Activated CD8-positive, alpha-beta T cell treated with anti-CD3 and anti-CD28 coated beads, Interleukin-2, amount 10 ng/mL, durations not matched to agents 7 days and 5 days (primary cell): ENCODE measurements around the gene SLC66A3. TPM values are rescaled to one million over a fixed set of nuclear protein-coding genes. Genes with fewer than 3 reads are reported as not detected.

Source experiments
- ATAC-seq: fragments of 150-1000 bp; cut with Tn5 transposase; one replicate; pipeline ENCODE4 v1.10.0; 2021; ENCODE audit warnings: moderate library complexity
- CTCF ChIA-PET: fragments of 350-600 bp; sonication (Branson Sonifier 250); formaldehyde crosslinking; loops from one replicate; lab custom pipeline; 2021; ENCODE audit warnings: antibody characterized with exemption; lab: Charles Lee
- POLR2A ChIA-PET: fragments of 350-600 bp; sonication (Branson Sonifier 250); formaldehyde crosslinking; loops from one replicate; lab custom pipeline; 2021; ENCODE audit warnings: antibody characterized with exemption; lab: Charles Lee
- DNase-seq: peaks from one replicate; pipeline ENCODE4 v3.0.0-alpha.2; 2020
- H3K27ac Mint-ChIP-seq: one replicate; pipeline ENCODE4 v1.8.0; 2021; ENCODE audit warnings: mild to moderate bottlenecking, mixed read lengths
- H3K27me3 Mint-ChIP-seq: one replicate; pipeline ENCODE4 v1.8.0; 2021; ENCODE audit warnings: low read depth, mixed read lengths
- H3K36me3 Mint-ChIP-seq: one replicate; pipeline ENCODE4 v1.8.0; 2021; ENCODE audit warnings: low read depth, mixed read lengths
- H3K4me1 Mint-ChIP-seq: one replicate; pipeline ENCODE4 v1.8.0; 2021; ENCODE audit warnings: low read depth, mixed read lengths
- H3K4me3 Mint-ChIP-seq: one replicate; pipeline ENCODE4 v1.8.0; 2021; ENCODE audit warnings: mild to moderate bottlenecking, mixed read lengths
- H3K9me3 Mint-ChIP-seq: one replicate; pipeline ENCODE4 v1.8.0; 2022; ENCODE audit warnings: mixed read lengths; ENCODE audit not compliant: insufficient read depth
- total RNA-seq, 2 experiments: library from RNA; stranded (reverse); gene quantifications; one replicate each; pipeline ENCODE4 v1.2.3, GENCODE V29; 2021

The SLC66A3 gene
- total RNA-seq, 2 experiments from 2014 or later, result 14.3 to 16.9 TPM

DNA sequence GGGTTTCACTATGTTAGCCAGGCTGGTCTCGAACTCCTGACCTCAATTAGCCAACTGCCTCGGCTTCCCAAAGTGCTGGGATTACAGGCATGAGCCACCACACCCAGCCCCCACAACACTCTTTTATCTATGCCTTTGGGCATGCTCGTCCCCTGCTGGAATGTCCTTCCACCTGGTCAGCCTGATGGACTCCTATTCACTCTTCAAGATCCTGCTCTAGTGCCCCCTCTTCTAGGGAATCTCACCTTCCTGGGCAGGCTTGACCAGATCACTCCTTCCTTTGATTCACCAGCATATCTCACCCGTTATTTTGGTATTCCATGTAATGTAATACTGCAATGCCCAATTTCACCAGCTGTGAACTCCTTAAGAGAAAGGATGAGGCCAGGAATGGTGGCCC lies 13.9 kb upstream of the SLC66A3 start:
- H3K4me1 Mint-ChIP-seq, result no peaks in the 10 kb centered on the region
- ChIA-PET POLR2A (no interaction called here), CTCF (interaction anchor here (1.3 kb wide), 1 partner anchor 8 kb away, joined by 5 read pairs; a partner anchor contains a TSS)
- peaks cover 16% of the 10 kb centered on the region for H3K27me3 Mint-ChIP-seq
- no peaks in the 10 kb centered on the region for H3K9me3 Mint-ChIP-seq
- no peak for DNase-seq
- ATAC-seq, result no peak
- no peak overlapping the region for H3K27ac Mint-ChIP-seq
- H3K36me3 Mint-ChIP-seq, result no peaks in the 10 kb centered on the region
- no peak overlapping the region for H3K4me3 Mint-ChIP-seq

DNA sequence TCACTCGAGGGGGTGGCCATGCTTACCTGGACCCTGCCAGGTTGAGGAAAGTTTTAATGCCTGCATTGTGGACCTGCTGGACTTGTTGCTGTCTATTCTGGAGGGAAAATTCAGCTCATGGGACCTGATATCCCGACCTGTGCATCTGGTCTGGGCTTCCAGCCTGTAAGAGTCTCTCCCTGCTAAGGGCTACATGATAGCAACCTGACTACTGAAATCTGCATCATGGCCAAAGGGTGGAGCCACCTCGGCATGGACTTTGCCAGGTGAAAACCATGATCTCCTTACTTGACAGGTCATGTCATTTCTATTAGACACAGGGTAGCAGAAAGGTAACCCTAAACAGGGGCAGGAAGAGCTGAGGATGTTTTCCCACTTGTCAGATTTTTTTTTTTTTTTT lies 12.9 kb upstream of the SLC66A3 start:
- no peak for DNase-seq
- no peaks in the 10 kb centered on the region for H3K4me1 Mint-ChIP-seq
- POLR2A ChIA-PET, result interaction anchor here (0.8 kb wide), 1 partner anchor 9 kb away, joined by 3 read pairs; a partner anchor contains a TSS

GRCh38 chr2:11142987-11143386 lies 12.3 kb upstream of the SLC66A3 start:
- no peak for ATAC-seq
- Mint-ChIP-seq H3K9me3 (no peaks in the 10 kb centered on the region), H3K27me3 (peaks cover 15% of the 10 kb centered on the region), H3K36me3 (no peaks in the 10 kb centered on the region), H3K27ac (no peak overlapping the region), H3K4me3 (no peak overlapping the region), H3K4me1 (no peaks in the 10 kb centered on the region)
- POLR2A ChIA-PET, result interaction anchor here (0.8 kb wide), 1 partner anchor 10 kb away, joined by 3 read pairs; a partner anchor contains a TSS
- CTCF ChIA-PET, result interaction anchor here (1.5 to 2.4 kb wide), 3 partner anchors 10 to 304 kb away, joined by 3 to 13 read pairs (median 5); a partner anchor contains a TSS
- no peak for DNase-seq

More for the DNA sequence above, 12.9 kb upstream of the SLC66A3 start:
- Mint-ChIP-seq H3K36me3 (no peaks in the 10 kb centered on the region), H3K27ac (no peak overlapping the region), H3K9me3 (no peaks in the 10 kb centered on the region), H3K27me3 (peaks cover 15% of the 10 kb centered on the region), H3K4me3 (no peak overlapping the region)
- CTCF ChIA-PET, result interaction anchor here (1.3 kb wide), 1 partner anchor 9 kb away, joined by 5 read pairs; a partner anchor contains a TSS
- no peak for ATAC-seq

DNA sequence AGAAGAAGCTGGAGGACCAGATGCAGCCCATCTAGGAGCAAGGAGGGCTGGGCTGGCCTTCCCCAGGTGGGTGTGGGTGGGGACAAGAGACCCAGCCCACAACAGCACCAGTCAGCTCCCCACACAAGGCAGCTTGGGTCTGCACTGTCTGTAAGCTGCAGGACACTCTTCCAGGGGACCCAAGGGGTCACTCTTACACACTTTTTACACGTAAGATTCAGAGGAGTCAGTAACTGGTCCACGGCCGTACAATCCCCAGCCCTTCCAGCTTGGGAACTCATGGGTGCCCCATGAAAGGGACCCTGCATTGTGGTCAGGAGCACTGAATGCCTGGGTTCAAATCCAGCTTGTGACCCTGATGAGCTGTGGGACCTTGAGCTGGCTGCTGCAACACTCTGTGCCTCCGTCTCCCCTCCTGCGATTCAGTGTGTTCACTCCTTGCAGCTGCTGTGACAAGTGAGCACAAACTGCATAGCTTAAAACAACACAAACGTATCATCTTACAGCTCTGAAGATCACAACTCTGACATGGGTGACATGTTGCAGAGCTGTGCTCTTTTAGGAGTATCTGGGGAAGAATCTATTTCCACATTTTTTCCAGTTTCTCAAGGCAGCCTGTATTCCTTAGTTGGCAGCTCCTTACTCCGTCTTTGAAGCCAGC lies 11.1 kb upstream of the SLC66A3 start:
- peaks cover 15% of the 10 kb centered on the region for H3K27me3 Mint-ChIP-seq
- ChIA-PET CTCF (interaction anchor here (1.5 to 2.4 kb wide), 3 partner anchors 12 to 303 kb away, joined by 3 to 13 read pairs (median 5); a partner anchor contains a TSS), POLR2A (interaction anchor here (0.6 kb wide), 1 partner anchor 68 kb away, joined by 3 read pairs; no protein-coding TSS in a partner anchor)
- H3K27ac Mint-ChIP-seq, result no peak overlapping the region
- H3K4me3 Mint-ChIP-seq, result no peak overlapping the region
- no peak for DNase-seq
- no peaks in the 10 kb centered on the region for H3K9me3 Mint-ChIP-seq
- no peaks in the 10 kb centered on the region for H3K4me1 Mint-ChIP-seq
- ATAC-seq, result no peak
- no peaks in the 10 kb centered on the region for H3K36me3 Mint-ChIP-seq

- CTCF ChIA-PET, result interaction anchor here (1.5 to 2.4 kb wide), 3 partner anchors 12 to 302 kb away, joined by 3 to 13 read pairs (median 5); a partner anchor contains a TSS
- Mint-ChIP-seq H3K4me3 (no peak overlapping the region), H3K4me1 (no peaks in the 10 kb centered on the region), H3K36me3 (no peaks in the 10 kb centered on the region), H3K27me3 (peaks cover 15% of the 10 kb centered on the region), H3K9me3 (no peaks in the 10 kb centered on the region), H3K27ac (no peak overlapping the region)
- ATAC-seq (no peak), DNase-seq (no peak)
- POLR2A ChIA-PET, result no interaction called here
These were observed 10.6 kb upstream of the SLC66A3 start for GRCh38 chr2:11144738-11145079.

DNA sequence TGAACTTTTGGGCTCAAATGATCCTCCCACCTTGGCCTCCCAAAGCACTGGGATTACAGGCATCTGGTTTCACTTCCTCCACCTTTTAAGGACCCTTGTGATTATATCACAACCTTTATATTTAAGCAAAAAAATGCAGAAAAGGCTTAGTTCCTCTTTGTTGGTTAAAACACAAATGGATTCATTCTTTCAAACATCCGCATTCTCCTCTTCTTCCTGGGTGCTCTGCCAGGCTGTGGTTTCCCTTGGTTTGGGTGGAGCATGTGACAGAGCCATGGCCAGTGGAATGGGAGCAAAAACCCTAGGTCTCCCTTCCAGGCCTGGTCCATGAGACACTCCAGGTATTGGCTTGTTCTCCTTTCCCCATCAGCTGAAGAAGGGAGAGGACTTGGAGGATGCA lies 9.9 kb upstream of the SLC66A3 start:
- no peak for ATAC-seq
- POLR2A ChIA-PET, result no interaction called here
- DNase-seq, result no peak
- H3K27me3 Mint-ChIP-seq, result peaks cover 15% of the 10 kb centered on the region
- H3K36me3 Mint-ChIP-seq, result no peaks in the 10 kb centered on the region
- no peaks in the 10 kb centered on the region for H3K9me3 Mint-ChIP-seq
- H3K27ac Mint-ChIP-seq, result no peak overlapping the region
- CTCF ChIA-PET, result interaction anchor here (2.4 kb wide), 1 partner anchor 13 kb away, joined by 13 read pairs; a partner anchor contains a TSS
- H3K4me1 Mint-ChIP-seq, result no peaks in the 10 kb centered on the region
- H3K4me3 Mint-ChIP-seq, result no peak overlapping the region

DNA sequence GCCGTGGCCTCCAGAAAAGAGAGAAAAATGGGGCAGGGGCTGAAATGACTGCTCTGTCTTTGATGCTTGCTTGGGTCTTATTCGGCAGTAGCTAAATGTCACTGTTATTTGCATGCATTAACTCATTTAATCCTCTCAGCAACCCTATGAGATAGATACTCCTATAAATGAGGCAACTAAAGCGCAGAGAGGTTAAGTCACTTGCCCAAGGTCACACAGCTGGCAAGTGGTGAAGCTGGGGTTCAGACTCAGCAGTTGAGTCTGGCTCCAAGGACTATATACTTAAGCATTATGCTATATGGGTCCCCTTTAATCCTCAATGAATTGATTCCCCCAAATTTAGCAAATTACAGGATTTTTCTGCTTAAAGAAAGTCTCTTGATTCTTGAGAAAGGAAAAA lies 9.2 kb upstream of the SLC66A3 start:
- H3K4me3 Mint-ChIP-seq, result no peak overlapping the region
- H3K4me1 Mint-ChIP-seq, result no peaks in the 10 kb centered on the region
- no peak for DNase-seq
- no peaks in the 10 kb centered on the region for H3K36me3 Mint-ChIP-seq
- H3K9me3 Mint-ChIP-seq, result no peaks in the 10 kb centered on the region
- ChIA-PET CTCF (no interaction called here), POLR2A (no interaction called here)
- ATAC-seq, result no peak
- no peak overlapping the region for H3K27ac Mint-ChIP-seq
- H3K27me3 Mint-ChIP-seq, result peaks cover 12% of the 10 kb centered on the region

- no peaks in the 10 kb centered on the region for H3K9me3 Mint-ChIP-seq
- H3K27me3 Mint-ChIP-seq, result peaks cover 10% of the 10 kb centered on the region
- ATAC-seq (no peak), DNase-seq (no peak)
- H3K36me3 Mint-ChIP-seq, result no peaks in the 10 kb centered on the region
- no peak overlapping the region for H3K4me3 Mint-ChIP-seq
- POLR2A ChIA-PET, result no interaction called here
- no peaks in the 10 kb centered on the region for H3K4me1 Mint-ChIP-seq
- CTCF ChIA-PET, result no interaction called here
- H3K27ac Mint-ChIP-seq, result no peak overlapping the region
These were observed 8.0 kb upstream of the SLC66A3 start for GRCh38 chr2:11147263-11147662.

- POLR2A ChIA-PET, result interaction anchor here (0.9 kb wide), 1 partner anchor 20 kb away, joined by 5 read pairs; a partner anchor contains a TSS
- peaks cover 15% of the 10 kb centered on the region for H3K4me1 Mint-ChIP-seq
- ATAC-seq (no peak), DNase-seq (no peak)
- H3K4me3 Mint-ChIP-seq, result no peak overlapping the region
- no peaks in the 10 kb centered on the region for H3K27me3 Mint-ChIP-seq
- no peaks in the 10 kb centered on the region for H3K9me3 Mint-ChIP-seq
- no peaks in the 10 kb centered on the region for H3K36me3 Mint-ChIP-seq
- no peak overlapping the region for H3K27ac Mint-ChIP-seq
- CTCF ChIA-PET, result interaction anchor here (0.9 to 1.5 kb wide), 3 partner anchors 20 to 432 kb away, joined by 3 to 6 read pairs (median 3); a partner anchor contains a TSS
These were observed 2.7 kb upstream of the SLC66A3 start for GRCh38 chr2:11152591-11152990.

DNA sequence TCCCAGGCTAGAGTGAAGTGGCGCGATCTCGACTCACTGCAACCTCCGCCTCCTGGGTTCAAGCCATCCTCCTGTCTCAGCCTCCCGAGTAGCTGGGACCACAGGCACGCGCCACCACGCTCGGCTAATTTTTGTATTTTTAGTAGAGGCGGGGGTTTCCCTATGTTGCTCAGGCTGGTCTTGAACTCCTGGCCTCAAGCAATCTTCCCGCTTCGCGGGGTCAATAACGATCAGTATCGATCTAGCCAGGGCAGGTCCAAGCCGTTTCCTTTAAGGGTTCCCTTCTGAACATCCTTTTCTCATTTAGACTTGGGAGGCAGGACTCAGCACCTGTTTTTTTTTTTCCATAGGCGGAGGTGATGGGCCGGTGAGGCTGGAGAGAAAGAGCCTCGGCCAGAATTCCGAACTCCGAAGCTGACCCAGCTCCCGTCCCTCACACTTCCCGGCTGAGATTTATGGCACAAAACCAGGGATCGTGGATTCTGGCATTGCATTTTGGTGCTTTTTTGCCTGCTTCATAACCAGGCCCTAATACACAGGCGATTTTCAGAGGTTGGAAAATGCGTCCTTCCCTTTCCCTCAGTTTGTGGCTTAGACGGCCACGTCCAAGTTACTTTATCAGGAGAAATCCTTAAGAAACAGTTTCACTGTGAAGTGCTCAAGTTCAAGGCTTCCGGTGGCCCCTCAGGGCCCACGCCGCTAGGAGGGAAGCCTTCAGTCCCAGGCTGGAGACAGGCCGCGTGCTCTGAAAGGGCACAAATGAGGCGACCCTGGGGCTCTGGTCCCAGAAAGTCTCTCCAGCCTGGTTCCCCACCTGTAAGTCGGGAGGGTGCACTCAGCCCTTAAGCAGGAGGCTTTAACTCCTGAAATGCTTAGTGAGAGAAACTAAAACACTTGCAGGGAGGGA lies 998 bp upstream of the SLC66A3 start:
- Mint-ChIP-seq H3K27me3 (no peaks in the 10 kb centered on the region), H3K9me3 (no peaks in the 10 kb centered on the region), H3K36me3 (no peaks in the 10 kb centered on the region), H3K4me1 (peaks cover 15% of the 10 kb centered on the region), H3K27ac (peak overlapping the region; percentile 87), H3K4me3 (peak overlapping the region; percentile 75)
- ChIA-PET CTCF (interaction anchor here (0.6 to 1.7 kb wide), 3 partner anchors 22 to 434 kb away, joined by 3 to 11 read pairs (median 4); a partner anchor contains a TSS), POLR2A (interaction anchor here (0.6 to 1.0 kb wide), 4 partner anchors 22 to 190 kb away, joined by 3 to 4 read pairs (median 3); partner anchors contain the start of gene ROCK2)
- ATAC-seq (peak; percentile 7), DNase-seq (no peak)

- Mint-ChIP-seq H3K4me1 (peaks cover 15% of the 10 kb centered on the region), H3K4me3 (peak overlapping the region; percentile 75), H3K27ac (peak overlapping the region; percentile 87), H3K36me3 (no peaks in the 10 kb centered on the region), H3K9me3 (no peaks in the 10 kb centered on the region), H3K27me3 (no peaks in the 10 kb centered on the region)
- CTCF ChIA-PET, result interaction anchor here (0.9 to 1.7 kb wide), 3 partner anchors 23 to 433 kb away, joined by 3 to 11 read pairs (median 3); a partner anchor contains a TSS
- ATAC-seq (peak; percentile 95), DNase-seq (peak; percentile 98)
- POLR2A ChIA-PET, result interaction anchor here (0.6 to 1.0 kb wide), 5 partner anchors 22 to 311 kb away, joined by 3 to 4 read pairs (median 4); partner anchors contain the start of genes E2F6 and ROCK2
These were observed 315 bp upstream of the SLC66A3 start for GRCh38 chr2:11154923-11155380.
